DND-41 (cell line): ENCODE data around the gene JAKMIP1.

ENCODE experiments used
- ATAC-seq: fragments of 200-7000 bp; cut with Tn5 transposase; 3 replicates; pipeline ENCODE4 v1.9.1; 2021; ENCODE audit warnings: low read depth; ENCODE audit not compliant: insufficient read depth
- DNase-seq: peaks from one replicate; pipeline ENCODE4 v3.0.0-alpha.2; 2020
- H2AFZ ChIP-seq: 2 replicates; pipeline ENCODE4 v1.6.0; 2012; ENCODE audit warnings: low read depth, low read length
- H3K27ac ChIP-seq: 2 replicates; pipeline ENCODE4 v1.5.1; 2012; ENCODE audit warnings: low read length, inconsistent platforms
- H3K27me3 ChIP-seq: fragments of 200-600 bp; sonication (generic); 2 replicates; pipeline ENCODE4 v1.6.0; 2012; ENCODE audit warnings: low read length, mild to moderate bottlenecking, inconsistent platforms; ENCODE audit not compliant: insufficient read depth, poor library complexity
- H3K36me3 ChIP-seq: 2 replicates; pipeline ENCODE4 v1.5.1; 2012; ENCODE audit warnings: low read length, inconsistent platforms; ENCODE audit not compliant: insufficient read depth
- H3K4me1 ChIP-seq: 2 replicates; pipeline ENCODE4 v1.5.1; 2012; ENCODE audit warnings: mild to moderate bottlenecking, low read length; ENCODE audit not compliant: insufficient read depth
- H3K4me2 ChIP-seq: 2 replicates; pipeline ENCODE4 v1.6.0; 2012; ENCODE audit warnings: mild to moderate bottlenecking, moderate library complexity, low read length, inconsistent platforms; ENCODE audit not compliant: insufficient read depth
- H3K4me3 ChIP-seq, 2 experiments: fragments of 200-600 bp in 1 of 2; shearing (Covaris generic) in 1 of 2; 2 replicates each; pipeline ENCODE4 v1.5.1; 2012 to 2016; ENCODE audit warnings: inconsistent platforms in 2 of 2, low read length in 2 of 2, mild to moderate bottlenecking in 2 of 2, low read depth in 1 of 2, moderate library complexity in 1 of 2
- H3K79me2 ChIP-seq: 2 replicates; pipeline ENCODE4 v1.6.0; 2012; ENCODE audit warnings: low read length, inconsistent platforms; ENCODE audit not compliant: insufficient read depth
- H3K9ac ChIP-seq: 2 replicates; pipeline ENCODE4 v1.6.0; 2012; ENCODE audit warnings: low read depth, mild to moderate bottlenecking, inconsistent platforms, low read length, moderate library complexity
- H3K9me3 ChIP-seq: 2 replicates; pipeline ENCODE4 v1.5.1; 2012; ENCODE audit warnings: low read length, moderate library complexity, mild to moderate bottlenecking, inconsistent platforms; ENCODE audit not compliant: insufficient read depth, severe bottlenecking
- H4K20me1 ChIP-seq: 2 replicates; pipeline ENCODE4 v1.6.0; 2012; ENCODE audit warnings: low read length; ENCODE audit not compliant: insufficient read depth
- EZH2 ChIP-seq: IDR thresholded peaks from 3 replicates; pipeline ENCODE4 v1.6.1; 2012; ENCODE audit warnings: borderline replicate concordance, low read depth, mild to moderate bottlenecking, moderate library complexity, low read length, inconsistent platforms; ENCODE audit not compliant: severe bottlenecking
- TF ChIP-seq, protein P1 (sequence below): IDR thresholded peaks from 2 replicates; pipeline ENCODE4 v1.5.1; 2012; ENCODE audit warnings: borderline replicate concordance, low read length, moderate library complexity, mild to moderate bottlenecking; ENCODE audit not compliant: poor library complexity, severe bottlenecking; ENCODE audit errors: extremely low read depth

The JAKMIP1 gene

DNA sequence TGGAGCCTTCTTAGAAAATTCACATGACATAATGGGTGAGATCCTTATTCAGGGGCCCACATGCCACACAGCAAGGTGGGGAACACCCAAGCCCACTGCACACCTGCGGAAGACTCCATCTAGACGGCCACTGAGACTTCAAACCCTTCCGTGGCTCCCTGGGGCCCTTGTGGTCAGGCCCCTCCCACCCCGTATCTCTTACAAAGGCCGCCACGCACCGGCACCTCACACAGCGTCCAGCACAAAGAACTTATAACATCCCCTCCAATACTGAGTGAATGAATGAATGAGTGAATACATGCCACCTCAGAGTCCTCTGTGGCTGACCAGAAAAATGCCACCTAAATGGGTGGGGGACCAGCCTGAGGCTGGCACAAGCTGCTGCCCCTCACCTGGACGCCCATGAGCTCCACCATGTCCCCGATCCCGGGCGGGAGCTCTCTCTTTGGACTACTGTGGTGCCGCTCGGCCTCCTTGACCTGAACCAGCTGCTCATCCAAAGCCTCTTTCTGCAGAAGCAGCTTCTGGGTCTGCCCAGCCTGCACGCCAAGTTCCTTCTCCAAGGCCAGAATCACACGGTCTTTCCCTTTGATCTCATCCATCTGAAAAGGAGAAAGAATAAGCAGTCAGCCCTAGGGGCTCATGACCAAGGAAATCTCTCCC, 115.2 kb downstream of the JAKMIP1 start:
- no peak overlapping the region for H3K9ac ChIP-seq
- no peaks in the 10 kb centered on the region for H3K79me2 ChIP-seq
- H3K4me2 ChIP-seq, result no peak overlapping the region
- no peaks in the 10 kb centered on the region for H3K9me3 ChIP-seq
- H3K36me3 ChIP-seq, result no peaks in the 10 kb centered on the region
- H3K4me3 ChIP-seq, result no peak overlapping the region
- peaks cover 3% of the 10 kb centered on the region for H3K27me3 ChIP-seq
- H2AFZ ChIP-seq, result no peak overlapping the region
- no peaks in the 10 kb centered on the region for H3K4me1 ChIP-seq
- DNase-seq, result no peak
- no peak for ATAC-seq
- no peak overlapping the region for H3K27ac ChIP-seq
- no peaks in the 10 kb centered on the region for H4K20me1 ChIP-seq
- no peak for TF ChIP-seq EZH2
- TF ChIP-seq, protein P1, sequence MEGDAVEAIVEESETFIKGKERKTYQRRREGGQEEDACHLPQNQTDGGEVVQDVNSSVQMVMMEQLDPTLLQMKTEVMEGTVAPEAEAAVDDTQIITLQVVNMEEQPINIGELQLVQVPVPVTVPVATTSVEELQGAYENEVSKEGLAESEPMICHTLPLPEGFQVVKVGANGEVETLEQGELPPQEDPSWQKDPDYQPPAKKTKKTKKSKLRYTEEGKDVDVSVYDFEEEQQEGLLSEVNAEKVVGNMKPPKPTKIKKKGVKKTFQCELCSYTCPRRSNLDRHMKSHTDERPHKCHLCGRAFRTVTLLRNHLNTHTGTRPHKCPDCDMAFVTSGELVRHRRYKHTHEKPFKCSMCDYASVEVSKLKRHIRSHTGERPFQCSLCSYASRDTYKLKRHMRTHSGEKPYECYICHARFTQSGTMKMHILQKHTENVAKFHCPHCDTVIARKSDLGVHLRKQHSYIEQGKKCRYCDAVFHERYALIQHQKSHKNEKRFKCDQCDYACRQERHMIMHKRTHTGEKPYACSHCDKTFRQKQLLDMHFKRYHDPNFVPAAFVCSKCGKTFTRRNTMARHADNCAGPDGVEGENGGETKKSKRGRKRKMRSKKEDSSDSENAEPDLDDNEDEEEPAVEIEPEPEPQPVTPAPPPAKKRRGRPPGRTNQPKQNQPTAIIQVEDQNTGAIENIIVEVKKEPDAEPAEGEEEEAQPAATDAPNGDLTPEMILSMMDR, result no peak

DNA sequence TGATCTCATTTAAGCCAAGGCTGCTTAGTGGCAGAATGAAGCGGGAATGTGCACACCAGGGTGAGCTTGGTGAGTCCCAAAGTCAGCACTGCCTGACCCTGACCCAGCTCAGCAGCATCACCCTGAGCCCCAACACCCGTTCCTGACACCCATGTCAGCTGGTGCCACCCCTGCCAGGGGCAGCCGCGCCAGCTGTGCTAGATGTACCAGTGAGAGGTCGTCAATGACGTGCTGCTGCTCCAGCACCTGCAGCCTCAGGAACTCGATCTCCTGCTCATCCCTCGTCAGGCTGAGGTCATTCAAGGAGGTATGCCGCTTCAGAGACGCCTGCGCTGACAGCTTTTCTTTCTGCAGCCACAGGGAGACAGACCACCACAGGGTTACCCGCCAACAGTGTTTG, 120.4 kb downstream of the JAKMIP1 start:
- no peak overlapping the region for H3K4me2 ChIP-seq
- no peak overlapping the region for H3K27ac ChIP-seq
- DNase-seq (no peak), ATAC-seq (no peak)
- no peak for TF ChIP-seq EZH2
- TF ChIP-seq, protein P1, result no peak
- no peaks in the 10 kb centered on the region for H3K36me3 ChIP-seq
- H3K4me1 ChIP-seq, result no peaks in the 10 kb centered on the region
- H3K27me3 ChIP-seq, result no peaks in the 10 kb centered on the region
- H3K9me3 ChIP-seq, result no peaks in the 10 kb centered on the region
- no peak overlapping the region for H3K4me3 ChIP-seq
- no peak overlapping the region for H2AFZ ChIP-seq
- no peaks in the 10 kb centered on the region for H4K20me1 ChIP-seq
- H3K9ac ChIP-seq, result no peak overlapping the region
- no peaks in the 10 kb centered on the region for H3K79me2 ChIP-seq

DNA sequence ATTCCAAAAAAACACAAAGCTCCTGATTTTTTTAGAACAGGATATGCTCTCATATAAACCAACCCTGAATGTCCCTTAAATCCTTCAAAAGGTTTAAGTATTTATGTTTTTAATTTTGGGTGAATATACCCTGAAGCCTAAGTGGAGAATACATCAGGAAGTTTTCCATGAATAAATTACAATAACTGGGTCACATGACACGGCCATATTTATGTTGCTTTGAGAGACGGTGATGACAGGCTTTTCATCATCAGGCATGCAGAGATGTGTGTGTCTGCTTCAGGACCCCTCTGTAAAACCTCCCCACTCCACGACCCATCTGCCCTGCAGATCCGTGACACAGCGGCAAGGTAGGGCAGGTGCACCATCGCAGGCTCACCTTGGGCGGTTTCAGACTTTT, 121.8 kb downstream of the JAKMIP1 start:
- H3K4me1 ChIP-seq, result no peaks in the 10 kb centered on the region
- DNase-seq (no peak), ATAC-seq (no peak)
- H3K27me3 ChIP-seq, result no peaks in the 10 kb centered on the region
- no peaks in the 10 kb centered on the region for H3K79me2 ChIP-seq
- H3K9ac ChIP-seq, result no peak overlapping the region
- H2AFZ ChIP-seq, result no peak overlapping the region
- TF ChIP-seq EZH2, result no peak
- TF ChIP-seq, protein P1, result no peak
- no peaks in the 10 kb centered on the region for H3K9me3 ChIP-seq
- no peak overlapping the region for H3K4me3 ChIP-seq
- no peaks in the 10 kb centered on the region for H3K36me3 ChIP-seq
- no peaks in the 10 kb centered on the region for H4K20me1 ChIP-seq
- no peak overlapping the region for H3K4me2 ChIP-seq
- H3K27ac ChIP-seq, result no peak overlapping the region

DNA sequence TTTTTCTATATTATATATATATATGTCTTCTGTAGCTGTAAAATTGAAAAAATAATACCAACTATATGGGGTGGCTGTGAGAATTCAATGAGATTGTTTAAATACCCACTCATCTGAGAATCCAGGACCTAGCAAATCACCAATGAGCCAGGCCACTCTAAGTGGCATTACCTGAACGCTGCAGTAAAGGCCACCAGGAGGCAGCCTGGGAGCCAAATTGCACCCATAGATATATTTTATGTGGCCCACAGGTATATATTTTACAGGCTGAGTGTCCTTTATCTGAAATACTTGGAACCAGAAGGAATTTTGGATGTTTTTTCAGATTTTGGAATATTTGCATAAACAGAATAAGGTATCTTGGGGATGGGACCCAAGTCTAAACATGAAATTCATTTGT, 124.0 kb downstream of the JAKMIP1 start:
- H3K79me2 ChIP-seq, result no peaks in the 10 kb centered on the region
- no peaks in the 10 kb centered on the region for H4K20me1 ChIP-seq
- ATAC-seq, result no peak; the same call in 2 of the 3 replicates
- no peaks in the 10 kb centered on the region for H3K4me1 ChIP-seq
- no peaks in the 10 kb centered on the region for H3K27me3 ChIP-seq
- no peak overlapping the region for H3K4me3 ChIP-seq
- DNase-seq, result no peak
- H3K36me3 ChIP-seq, result no peaks in the 10 kb centered on the region
- no peak for TF ChIP-seq EZH2
- TF ChIP-seq, protein P1, result peak; percentile 45
- no peak overlapping the region for H2AFZ ChIP-seq
- H3K9ac ChIP-seq, result no peak overlapping the region
- H3K9me3 ChIP-seq, result no peaks in the 10 kb centered on the region
- H3K27ac ChIP-seq, result no peak overlapping the region
- no peak overlapping the region for H3K4me2 ChIP-seq
